HPDE6-E6E7 (cell line): ENCODE data around the gene LBX1.

ENCODE experiments used
- DNase-seq: peaks from one replicate; pipeline ENCODE4 v3.0.0; 2011; ENCODE audit warnings: missing footprints; ENCODE audit errors: extremely low spot score

LBX1 gene

GRCh38 chr10:101241840-101242707 is 12.8 kb upstream of the LBX1 start:
- no peak for DNase-seq

GRCh38 chr10:101238732-101239105 is 9.5 kb upstream of the LBX1 start:
- DNase-seq: no peak

GRCh38 chr10:101237982-101238731 is 8.9 kb upstream of the LBX1 start:
- DNase-seq: no peak

- no peak for DNase-seq
Measured at GRCh38 chr10:101237081-101237981, 8.1 kb upstream of the LBX1 start.

- DNase-seq: no peak
Measured at GRCh38 chr10:101236376-101237080, 7.3 kb upstream of the LBX1 start.

- DNase-seq: no peak
Measured at GRCh38 chr10:101235766-101236165, 6.5 kb upstream of the LBX1 start.

GRCh38 chr10:101234333-101234732 is 5.1 kb upstream of the LBX1 start:
- no peak for DNase-seq

GRCh38 chr10:101233863-101234262 is 4.6 kb upstream of the LBX1 start:
- DNase-seq: no peak

- DNase-seq: no peak
Measured at GRCh38 chr10:101233443-101233842, 4.2 kb upstream of the LBX1 start.

GRCh38 chr10:101231912-101232689 is 2.8 kb upstream of the LBX1 start:
- DNase-seq: no peak

GRCh38 chr10:101231092-101231491 is 1.8 kb upstream of the LBX1 start:
- no peak for DNase-seq

GRCh38 chr10:101230183-101230917 is 1.1 kb upstream of the LBX1 start:
- no peak for DNase-seq

GRCh38 chr10:101228966-101229265 is 347 bp downstream of the LBX1 start:
- DNase-seq: no peak

- no peak for DNase-seq
Measured at GRCh38 chr10:101228153-101228965, 904 bp downstream of the LBX1 start.

- DNase-seq: no peak
Measured at GRCh38 chr10:101227429-101228152, 1.7 kb downstream of the LBX1 start.

GRCh38 chr10:101226491-101227428 is 2.5 kb downstream of the LBX1 start:
- no peak for DNase-seq

- no peak for DNase-seq
Measured at GRCh38 chr10:101225846-101226421, 3.3 kb downstream of the LBX1 start.
